HepG2 (cell line): ENCODE data around the gene ANKUB1. TPM values are rescaled to one million over a fixed set of nuclear protein-coding genes. Genes with fewer than 3 reads are reported as not detected.

Experiments
- AKAP8 ChIP-seq: sonication (generic); formaldehyde crosslinking; IDR thresholded peaks from 2 replicates; pipeline ENCODE4 v1.5.1; 2020; ENCODE audit warnings: mild to moderate bottlenecking, missing genetic modification reagents
- ELF1 ChIP-seq: sonication (generic); formaldehyde crosslinking; IDR thresholded peaks from 2 replicates; pipeline ENCODE4 v1.4.0; 2020; ENCODE audit warnings: missing genetic modification reagents
- FOXK1 ChIP-seq: sonication (generic); formaldehyde crosslinking; IDR thresholded peaks from 2 replicates; pipeline ENCODE4 v1.4.0; 2020; ENCODE audit warnings: low read depth, missing genetic modification reagents, borderline replicate concordance
- GPBP1L1 ChIP-seq: sonication (generic); formaldehyde crosslinking; IDR thresholded peaks from 2 replicates; pipeline ENCODE4 v1.5.0; 2020; ENCODE audit warnings: mild to moderate bottlenecking, missing genetic modification reagents
- MATR3 ChIP-seq: sonication (generic); formaldehyde crosslinking; IDR thresholded peaks from 2 replicates; pipeline ENCODE4 v1.4.0; 2020; ENCODE audit warnings: missing genetic modification reagents
- MEIS2 ChIP-seq: sonication (generic); formaldehyde crosslinking; IDR thresholded peaks from 2 replicates; pipeline ENCODE4 v1.9.0; 2021; ENCODE audit warnings: mild to moderate bottlenecking, missing genetic modification reagents
- MTA3 ChIP-seq: sonication (generic); formaldehyde crosslinking; IDR thresholded peaks from 2 replicates; pipeline ENCODE4 v1.4.0; 2020; ENCODE audit warnings: missing genetic modification reagents
- PLRG1 ChIP-seq: fragments of 450-650 bp; conservative IDR thresholded peaks from 2 replicates; pipeline ENCODE4 v1.6.1; 2016
- ZNF20 ChIP-seq: sonication (generic); formaldehyde crosslinking; IDR thresholded peaks from 2 replicates; pipeline ENCODE4 v1.4.0; 2020; ENCODE audit warnings: mild to moderate bottlenecking, moderate library complexity, missing genetic modification reagents
- ZNF644 ChIP-seq: IDR thresholded peaks from 2 replicates; pipeline ENCODE4 v1.6.1; 2016; ENCODE audit warnings: low read depth
- ZXDC ChIP-seq: sonication (generic); formaldehyde crosslinking; IDR thresholded peaks from 2 replicates; pipeline ENCODE4 v1.5.0; 2020; ENCODE audit warnings: mild to moderate bottlenecking, missing genetic modification reagents
- polyA plus RNA-seq, 8 experiments: library from polyadenylated mRNA; depleted of rRNA in 3 of 8; stranded (reverse) in 7 of 8; unstranded in 1 of 8; fragments of >200 nt; fragmentation: Illumina TruSeq in 4 of 8; extraction: Trizol in 4 of 8; gene quantifications; 2 replicates each; pipeline versions ENCODE4 v1.2.1 to v1.2.3, GENCODE V29; 2011 to 2016; ENCODE audit warnings: low read depth in 4 of 8, missing spikeins in 1 of 8, mixed read lengths in 1 of 8; ENCODE audit not compliant: insufficient read depth in 1 of 8
- total RNA-seq, 5 experiments: library from RNA; depleted of rRNA; stranded (reverse); fragments of >200 nt; fragmentation: Illumina TruSeq; extraction: Trizol; gene quantifications; 2 replicates each; pipeline ENCODE4 v1.2.3, GENCODE V29; 2016; ENCODE audit warnings: low read depth in 1 of 5
- TF ChIP-seq, protein P1 (sequence below): sonication (generic); formaldehyde crosslinking; IDR thresholded peaks from one replicate; pipeline ENCODE4 v1.5.1; 2020; ENCODE audit warnings: mild to moderate bottlenecking, missing genetic modification reagents; ENCODE audit errors: not compliant biosample characterization
- TF ChIP-seq, protein P2 (sequence below): sonication (generic); formaldehyde crosslinking; IDR thresholded peaks from 2 replicates; pipeline ENCODE4 v1.9.0; 2021; ENCODE audit warnings: missing genetic modification reagents, mild to moderate bottlenecking, borderline replicate concordance

The ANKUB1 gene
- total and polyA plus RNA-seq, 2 of the 13 experiments (the other 11 are each of a cell fraction or from before 2014, with no cell fraction given): not detected

GRCh38 chr3:149752051-149752787 lies 40.1 kb downstream of the ANKUB1 start, which contains the start of gene COMMD2 (continued):
- TF ChIP-seq MTA3 (CRISPR knock-in tag): no peak
- TF ChIP-seq FOXK1 (CRISPR knock-in tag): peak; percentile 88
- no peak for TF ChIP-seq GPBP1L1 (CRISPR knock-in tag)
- no peak for TF ChIP-seq PLRG1
- TF ChIP-seq, protein P1, sequence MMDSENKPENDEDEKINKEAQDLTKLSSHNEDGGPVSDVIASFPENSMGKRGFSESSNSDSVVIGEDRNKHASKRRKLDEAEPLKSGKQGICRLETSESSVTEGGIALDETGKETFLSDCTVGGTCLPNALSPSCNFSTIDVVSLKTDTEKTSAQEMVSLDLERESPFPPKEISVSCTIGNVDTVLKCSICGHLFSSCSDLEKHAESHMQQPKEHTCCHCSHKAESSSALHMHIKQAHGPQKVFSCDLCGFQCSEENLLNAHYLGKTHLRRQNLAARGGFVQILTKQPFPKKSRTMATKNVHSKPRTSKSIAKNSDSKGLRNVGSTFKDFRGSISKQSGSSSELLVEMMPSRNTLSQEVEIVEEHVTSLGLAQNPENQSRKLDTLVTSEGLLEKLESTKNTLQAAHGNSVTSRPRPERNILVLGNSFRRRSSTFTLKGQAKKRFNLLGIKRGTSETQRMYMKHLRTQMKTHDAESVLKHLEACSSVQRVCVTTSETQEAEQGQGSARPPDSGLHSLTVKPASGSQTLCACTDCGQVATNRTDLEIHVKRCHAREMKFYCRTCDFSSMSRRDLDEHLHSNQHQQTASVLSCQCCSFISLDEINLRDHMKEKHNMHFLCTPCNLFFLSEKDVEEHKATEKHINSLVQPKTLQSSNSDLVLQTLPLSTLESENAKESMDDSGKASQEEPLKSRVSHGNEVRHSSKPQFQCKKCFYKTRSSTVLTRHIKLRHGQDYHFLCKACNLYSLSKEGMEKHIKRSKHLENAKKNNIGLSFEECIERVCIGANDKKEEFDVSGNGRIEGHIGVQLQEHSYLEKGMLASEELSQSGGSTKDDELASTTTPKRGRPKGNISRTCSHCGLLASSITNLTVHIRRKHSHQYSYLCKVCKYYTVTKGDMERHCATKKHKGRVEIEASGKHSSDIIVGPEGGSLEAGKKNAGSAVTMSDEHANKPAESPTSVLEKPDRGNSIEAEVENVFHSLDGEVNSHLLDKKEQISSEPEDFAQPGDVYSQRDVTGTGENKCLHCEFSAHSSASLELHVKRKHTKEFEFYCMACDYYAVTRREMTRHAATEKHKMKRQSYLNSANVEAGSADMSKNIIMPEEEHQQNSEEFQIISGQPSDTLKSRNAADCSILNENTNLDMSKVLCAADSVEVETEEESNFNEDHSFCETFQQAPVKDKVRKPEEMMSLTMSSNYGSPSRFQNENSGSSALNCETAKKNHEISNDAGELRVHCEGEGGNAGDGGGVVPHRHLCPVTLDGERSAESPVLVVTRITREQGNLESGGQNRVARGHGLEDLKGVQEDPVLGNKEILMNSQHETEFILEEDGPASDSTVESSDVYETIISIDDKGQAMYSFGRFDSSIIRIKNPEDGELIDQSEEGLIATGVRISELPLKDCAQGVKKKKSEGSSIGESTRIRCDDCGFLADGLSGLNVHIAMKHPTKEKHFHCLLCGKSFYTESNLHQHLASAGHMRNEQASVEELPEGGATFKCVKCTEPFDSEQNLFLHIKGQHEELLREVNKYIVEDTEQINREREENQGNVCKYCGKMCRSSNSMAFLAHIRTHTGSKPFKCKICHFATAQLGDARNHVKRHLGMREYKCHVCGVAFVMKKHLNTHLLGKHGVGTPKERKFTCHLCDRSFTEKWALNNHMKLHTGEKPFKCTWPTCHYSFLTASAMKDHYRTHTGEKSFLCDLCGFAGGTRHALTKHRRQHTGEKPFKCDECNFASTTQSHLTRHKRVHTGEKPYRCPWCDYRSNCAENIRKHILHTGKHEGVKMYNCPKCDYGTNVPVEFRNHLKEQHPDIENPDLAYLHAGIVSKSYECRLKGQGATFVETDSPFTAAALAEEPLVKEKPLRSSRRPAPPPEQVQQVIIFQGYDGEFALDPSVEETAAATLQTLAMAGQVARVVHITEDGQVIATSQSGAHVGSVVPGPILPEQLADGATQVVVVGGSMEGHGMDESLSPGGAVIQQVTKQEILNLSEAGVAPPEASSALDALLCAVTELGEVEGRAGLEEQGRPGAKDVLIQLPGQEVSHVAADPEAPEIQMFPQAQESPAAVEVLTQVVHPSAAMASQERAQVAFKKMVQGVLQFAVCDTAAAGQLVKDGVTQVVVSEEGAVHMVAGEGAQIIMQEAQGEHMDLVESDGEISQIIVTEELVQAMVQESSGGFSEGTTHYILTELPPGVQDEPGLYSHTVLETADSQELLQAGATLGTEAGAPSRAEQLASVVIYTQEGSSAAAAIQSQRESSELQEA (CRISPR knock-in tag): peak; percentile 69
- no peak for TF ChIP-seq MATR3 (CRISPR knock-in tag)
- peak; percentile 35; the same call in 1 of the 2 replicates for TF ChIP-seq MEIS2 (CRISPR knock-in tag)
- no peak for TF ChIP-seq AKAP8
- TF ChIP-seq ZNF644 (CRISPR knock-in tag): no peak
- no peak for TF ChIP-seq ZNF20 (CRISPR knock-in tag)
- peak; percentile 89 for TF ChIP-seq ELF1 (CRISPR knock-in tag)
- TF ChIP-seq, protein P2, sequence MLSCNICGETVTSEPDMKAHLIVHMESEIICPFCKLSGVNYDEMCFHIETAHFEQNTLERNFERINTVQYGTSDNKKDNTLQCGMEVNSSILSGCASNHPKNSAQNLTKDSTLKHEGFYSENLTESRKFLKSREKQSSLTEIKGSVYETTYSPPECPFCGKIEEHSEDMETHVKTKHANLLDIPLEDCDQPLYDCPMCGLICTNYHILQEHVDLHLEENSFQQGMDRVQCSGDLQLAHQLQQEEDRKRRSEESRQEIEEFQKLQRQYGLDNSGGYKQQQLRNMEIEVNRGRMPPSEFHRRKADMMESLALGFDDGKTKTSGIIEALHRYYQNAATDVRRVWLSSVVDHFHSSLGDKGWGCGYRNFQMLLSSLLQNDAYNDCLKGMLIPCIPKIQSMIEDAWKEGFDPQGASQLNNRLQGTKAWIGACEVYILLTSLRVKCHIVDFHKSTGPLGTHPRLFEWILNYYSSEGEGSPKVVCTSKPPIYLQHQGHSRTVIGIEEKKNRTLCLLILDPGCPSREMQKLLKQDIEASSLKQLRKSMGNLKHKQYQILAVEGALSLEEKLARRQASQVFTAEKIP (CRISPR knock-in tag): no peak
- 0 out of 2 replicates have a peak, but pooled peaks have one; percentile 52 for TF ChIP-seq ZXDC (CRISPR knock-in tag)
